SU-DHL-6 (cell line): ENCODE results near the gene UGT1A10.
A peak's percentile ranks its signal among the peaks of the same experiment; 100 is the strongest.

Experiments used
- H2AFZ ChIP-seq: fragments of 200-600 bp; sonication (generic); 2 replicates; pipeline ENCODE4 v1.6.1; 2014; ENCODE audit warnings: low read depth, mild to moderate bottlenecking, moderate library complexity, mixed read lengths, antibody characterized with exemption, low read length; ENCODE audit not compliant: severe bottlenecking
- H3F3A ChIP-seq: fragments of 200-600 bp; shearing (Covaris generic); 2 replicates; pipeline ENCODE4 v1.6.0; 2016; ENCODE audit warnings: antibody characterized with exemption, mild to moderate bottlenecking; ENCODE audit not compliant: insufficient read depth
- H3K27ac ChIP-seq: fragments of 200-600 bp; sonication (generic); 2 replicates; pipeline ENCODE4 v1.5.1; 2016; ENCODE audit warnings: low read depth, mild to moderate bottlenecking, low read length, moderate library complexity, mixed read lengths
- H3K27me3 ChIP-seq: fragments of 200-600 bp; sonication (generic), shearing (Covaris generic); 2 replicates; pipeline ENCODE4 v1.6.0; 2014; ENCODE audit warnings: mild to moderate bottlenecking, low read length
- H3K36me3 ChIP-seq: fragments of 200-600 bp; sonication (generic); 2 replicates; pipeline ENCODE4 v1.6.1; 2014; ENCODE audit warnings: mild to moderate bottlenecking, low read length, mixed read lengths
- H3K4me2 ChIP-seq: fragments of 300-600, 200-600 bp; shearing (Covaris generic), sonication (generic); 2 replicates; pipeline ENCODE4 v1.6.0; 2014; ENCODE audit warnings: low read length, low read depth, mild to moderate bottlenecking; ENCODE audit not compliant: poor library complexity, severe bottlenecking
- H3K4me3 ChIP-seq: fragments of 200-600 bp; sonication (generic); 2 replicates; pipeline ENCODE4 v1.5.1; 2014; ENCODE audit warnings: antibody characterized with exemption, low read length, mild to moderate bottlenecking, mixed read lengths; ENCODE audit not compliant: insufficient read depth, poor library complexity, severe bottlenecking
- H3K79me2 ChIP-seq: fragments of 200-600 bp; sonication (generic); 2 replicates; pipeline ENCODE4 v1.6.1; 2014; ENCODE audit warnings: mild to moderate bottlenecking, low read length, moderate library complexity; ENCODE audit not compliant: insufficient read depth
- H3K9ac ChIP-seq: fragments of 200-600 bp; sonication (generic); 2 replicates; pipeline ENCODE4 v1.7.0; 2014; ENCODE audit warnings: mild to moderate bottlenecking, low read length
- H3K9me2 ChIP-seq: fragments of 200-600 bp; sonication (generic); replicated peaks from 2 replicates; pipeline ENCODE4 v1.6.1; 2014; ENCODE audit warnings: low read length; ENCODE audit not compliant: insufficient read depth
- H3K9me3 ChIP-seq: fragments of 200-600 bp; sonication (generic); 2 replicates; pipeline ENCODE4 v1.6.1; 2014; ENCODE audit warnings: low read length, mixed read lengths; ENCODE audit not compliant: insufficient read depth
- H4K20me1 ChIP-seq: fragments of 200-600 bp; sonication (generic); 2 replicates; pipeline ENCODE4 v1.6.1; 2014; ENCODE audit warnings: low read depth, mild to moderate bottlenecking, antibody characterized with exemption, low read length, moderate library complexity, mixed read lengths
- EZH2phosphoT487 ChIP-seq: fragments of 200-600 bp; sonication (generic), shearing (Covaris generic); conservative IDR thresholded peaks from 2 replicates; pipeline ENCODE4 v1.6.1; 2018; ENCODE audit warnings: mild to moderate bottlenecking, antibody characterized with exemption, low read length, moderate library complexity, mixed read lengths
- TF ChIP-seq, protein P1 (sequence below): fragments of 200-600 bp; sonication (generic); IDR thresholded peaks from one replicate; pipeline ENCODE4 v1.5.1; 2017; ENCODE audit warnings: antibody characterized with exemption, mild to moderate bottlenecking, low read length, moderate library complexity; ENCODE audit not compliant: insufficient read depth, poor library complexity, severe bottlenecking

Gene UGT1A10

DNA sequence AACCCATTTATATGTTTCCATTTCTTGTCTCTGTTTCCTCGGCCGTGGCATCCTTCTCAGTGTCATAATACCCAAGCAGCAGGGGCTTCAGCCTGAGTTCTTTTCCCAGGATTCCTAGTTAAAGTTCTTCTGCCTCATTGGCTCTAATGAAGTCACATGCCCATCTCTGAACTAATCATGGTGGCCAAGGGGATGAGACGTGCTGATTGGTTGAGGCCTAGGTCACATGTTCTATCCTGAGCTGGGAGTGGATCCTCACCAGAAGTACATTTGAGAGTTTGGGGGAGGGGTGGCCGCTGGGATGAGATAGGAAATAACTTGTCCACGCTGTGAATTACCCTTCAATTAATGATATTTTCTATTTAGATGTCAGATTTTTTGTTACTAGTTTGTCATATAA is 72.7 kb downstream of the UGT1A10 start:
- Histone ChIP-seq H3K4me2 (no peak overlapping the region), H3K79me2 (no peaks in the 10 kb centered on the region)

DNA sequence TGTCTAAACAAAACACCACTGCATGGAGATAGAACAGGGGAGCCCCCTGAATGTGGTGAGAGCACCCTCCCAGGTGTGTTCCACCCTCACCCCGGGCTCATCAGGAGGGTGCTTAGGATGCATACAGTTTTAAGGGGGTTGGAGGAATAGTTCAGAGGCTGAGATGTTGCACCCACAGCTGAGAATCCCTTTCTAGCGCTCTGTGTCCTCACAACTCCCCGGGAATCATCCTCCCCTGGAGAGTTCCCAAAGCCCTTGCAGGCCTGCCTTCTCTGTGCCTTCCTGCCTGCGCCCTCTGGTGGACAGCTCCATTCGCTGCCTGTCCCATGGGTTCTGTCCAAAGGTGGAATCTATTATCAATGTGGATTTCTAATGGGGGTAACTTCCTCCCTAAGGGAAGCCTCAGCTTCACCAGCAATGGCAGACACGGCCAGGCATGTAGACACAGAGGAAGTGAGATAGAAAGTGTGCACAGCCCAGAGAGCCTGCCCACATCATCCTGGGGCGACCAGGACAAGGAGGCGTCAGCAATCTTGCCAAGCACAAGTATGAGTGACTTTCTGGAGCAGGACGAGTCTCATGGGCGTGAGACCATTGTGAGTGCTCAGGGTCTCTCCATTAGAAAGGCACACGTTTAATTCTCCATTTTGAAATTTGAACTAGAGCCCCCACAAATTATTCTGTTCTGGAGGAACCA is 75.2 kb downstream of the UGT1A10 start:
- no peaks in the 10 kb centered on the region for H3K36me3 ChIP-seq
- H3K9me3 ChIP-seq = no peaks in the 10 kb centered on the region
- TF ChIP-seq, protein P1, sequence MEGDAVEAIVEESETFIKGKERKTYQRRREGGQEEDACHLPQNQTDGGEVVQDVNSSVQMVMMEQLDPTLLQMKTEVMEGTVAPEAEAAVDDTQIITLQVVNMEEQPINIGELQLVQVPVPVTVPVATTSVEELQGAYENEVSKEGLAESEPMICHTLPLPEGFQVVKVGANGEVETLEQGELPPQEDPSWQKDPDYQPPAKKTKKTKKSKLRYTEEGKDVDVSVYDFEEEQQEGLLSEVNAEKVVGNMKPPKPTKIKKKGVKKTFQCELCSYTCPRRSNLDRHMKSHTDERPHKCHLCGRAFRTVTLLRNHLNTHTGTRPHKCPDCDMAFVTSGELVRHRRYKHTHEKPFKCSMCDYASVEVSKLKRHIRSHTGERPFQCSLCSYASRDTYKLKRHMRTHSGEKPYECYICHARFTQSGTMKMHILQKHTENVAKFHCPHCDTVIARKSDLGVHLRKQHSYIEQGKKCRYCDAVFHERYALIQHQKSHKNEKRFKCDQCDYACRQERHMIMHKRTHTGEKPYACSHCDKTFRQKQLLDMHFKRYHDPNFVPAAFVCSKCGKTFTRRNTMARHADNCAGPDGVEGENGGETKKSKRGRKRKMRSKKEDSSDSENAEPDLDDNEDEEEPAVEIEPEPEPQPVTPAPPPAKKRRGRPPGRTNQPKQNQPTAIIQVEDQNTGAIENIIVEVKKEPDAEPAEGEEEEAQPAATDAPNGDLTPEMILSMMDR = peak; percentile 98
- TF ChIP-seq EZH2phosphoT487 = no peak
- H3K4me3 ChIP-seq = no peak overlapping the region
- no peak overlapping the region for H3K4me2 ChIP-seq
- no peaks in the 10 kb centered on the region for H3K27me3 ChIP-seq
- H3K9me2 ChIP-seq = no peaks in the 10 kb centered on the region
- no peak overlapping the region for H3K9ac ChIP-seq
- no peaks in the 10 kb centered on the region for H3F3A ChIP-seq
- no peak overlapping the region for H3K27ac ChIP-seq
- no peaks in the 10 kb centered on the region for H3K79me2 ChIP-seq
- no peak overlapping the region for H2AFZ ChIP-seq
- H4K20me1 ChIP-seq = no peaks in the 10 kb centered on the region

More for the DNA sequence above, 72.7 kb downstream of the UGT1A10 start:
- TF ChIP-seq EZH2phosphoT487 = no peak
- TF ChIP-seq, protein P1 = no peak
- no peaks in the 10 kb centered on the region for H3K36me3 ChIP-seq
- H3K9me2 ChIP-seq = no peaks in the 10 kb centered on the region
- no peaks in the 10 kb centered on the region for H3K9me3 ChIP-seq
- H2AFZ ChIP-seq = no peak overlapping the region
- no peaks in the 10 kb centered on the region for H3F3A ChIP-seq
- H3K27ac ChIP-seq = no peak overlapping the region
- H3K27me3 ChIP-seq = no peaks in the 10 kb centered on the region
- no peaks in the 10 kb centered on the region for H4K20me1 ChIP-seq
- no peak overlapping the region for H3K4me3 ChIP-seq
- H3K9ac ChIP-seq = no peak overlapping the region

DNA sequence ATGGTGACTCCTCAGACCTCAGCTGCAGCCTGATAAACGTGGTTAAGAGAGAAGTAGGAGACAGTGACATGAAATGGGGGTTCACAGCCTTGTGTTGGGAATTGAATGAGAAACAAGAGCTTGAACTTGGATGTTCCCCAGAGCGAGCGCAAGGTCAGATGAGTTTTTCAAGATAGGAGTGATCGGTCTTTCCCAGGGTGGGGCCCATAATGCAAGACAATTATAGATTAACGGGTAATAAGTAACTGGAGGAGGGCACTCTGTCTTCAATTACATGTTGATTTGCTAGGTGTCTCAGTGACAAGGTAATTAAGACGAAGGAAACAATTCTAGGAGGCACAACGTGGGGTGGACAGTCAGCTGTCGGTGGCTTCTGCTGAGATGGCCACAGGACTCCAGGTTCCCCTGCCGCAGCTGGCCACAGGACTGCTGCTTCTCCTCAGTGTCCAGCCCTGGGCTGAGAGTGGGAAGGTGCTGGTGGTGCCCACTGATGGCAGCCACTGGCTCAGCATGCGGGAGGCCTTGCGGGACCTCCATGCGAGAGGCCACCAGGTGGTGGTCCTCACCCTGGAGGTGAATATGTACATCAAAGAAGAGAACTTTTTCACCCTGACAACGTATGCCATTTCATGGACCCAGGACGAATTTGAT is 76.5 kb downstream of the UGT1A10 start, which contains the start of gene UGT1A5:
UGT1A5 (plus strand) TSS at position 297 of the 651 bp plus-strand sequence; CDS start at position 382, 85 bp downstream.
- no peak within 1 kb of the TSS for H3K4me2 ChIP-seq
- no peak for TF ChIP-seq EZH2phosphoT487
- TF ChIP-seq, protein P1 = no peak
- no peaks in the 10 kb centered on the region for H3F3A ChIP-seq
- H3K36me3 ChIP-seq = no peaks in the 10 kb centered on the region
- H3K27me3 ChIP-seq = no peaks in the 10 kb centered on the region
- no peak within 1 kb of the TSS for H3K4me3 ChIP-seq
- no peaks in the 10 kb centered on the region for H3K79me2 ChIP-seq
- no peak within 1 kb of the TSS for H3K9ac ChIP-seq
- no peaks in the 10 kb centered on the region for H3K9me2 ChIP-seq
- H3K27ac ChIP-seq = no peak within 1 kb of the TSS
- H3K9me3 ChIP-seq = no peaks in the 10 kb centered on the region
- no peak within 1 kb of the TSS for H2AFZ ChIP-seq
- no peaks in the 10 kb centered on the region for H4K20me1 ChIP-seq
